K562 (cell line): Measurements from ENCODE around the gene ATP8B2. TPM values are rescaled to one million over a fixed set of nuclear protein-coding genes. Genes with fewer than 3 reads are reported as not detected.

ENCODE experiments used
- ATF1 ChIP-seq, 2 experiments: fragments of 450-650 bp in 1 of 2; IDR thresholded peaks; 2 replicates each; pipeline ENCODE4 v1.6.1; 2016; ENCODE audit warnings: missing compliant biosample characterization in 1 of 2, missing genetic modification characterization in 1 of 2
- CHCHD3 ChIP-seq: fragments of 250-450 bp; sonication (Bioruptor Pico); IDR thresholded peaks from 2 replicates; pipeline ENCODE4 v2.1.2; 2022; ENCODE audit warnings: mild to moderate bottlenecking
- FOXA3 ChIP-seq, 2 experiments: fragments of 450-650 bp in 1 of 2; sonication (generic) in 1 of 2; formaldehyde crosslinking; IDR thresholded peaks in 1 of 2; conservative IDR thresholded peaks in 1 of 2; 2 replicates each; pipeline versions ENCODE4 v1.4.0 to v1.8.0; 2020 to 2022; ENCODE audit warnings: mild to moderate bottlenecking in 2 of 2, missing genetic modification reagents in 1 of 2
- GABPA ChIP-seq: fragments of 200-800 bp; sonication (Bioruptor generic); conservative IDR thresholded peaks from 2 replicates; pipeline ENCODE4 v1.6.1; 2016; ENCODE audit warnings: low read depth, missing genetic modification characterization, missing compliant biosample characterization
- HDAC8 ChIP-seq: fragments of 450-650 bp; IDR thresholded peaks from 2 replicates; pipeline ENCODE4 v1.6.1; 2016; ENCODE audit warnings: mild to moderate bottlenecking, missing genetic modification characterization, moderate library complexity, missing compliant biosample characterization
- HMG20A ChIP-seq: fragments of 450-650 bp; formaldehyde crosslinking; conservative IDR thresholded peaks from 2 replicates; pipeline ENCODE4 v1.4.0; 2020; ENCODE audit warnings: mild to moderate bottlenecking, mixed read lengths
- HOXB6 ChIP-seq: fragments of 250-450 bp; sonication (Bioruptor Pico); IDR thresholded peaks from 2 replicates; pipeline ENCODE4 v1.5.1; 2022; ENCODE audit warnings: mild to moderate bottlenecking, borderline replicate concordance
- IRF2 ChIP-seq: sonication (generic); formaldehyde crosslinking; IDR thresholded peaks from 2 replicates; pipeline ENCODE4 v1.8.1; 2022; ENCODE audit warnings: mild to moderate bottlenecking, missing genetic modification reagents
- POLR3A ChIP-seq: IDR thresholded peaks from 2 replicates; pipeline ENCODE4 v1.6.1; 2011; ENCODE audit warnings: borderline replicate concordance, mild to moderate bottlenecking, moderate library complexity; ENCODE audit not compliant: insufficient read length, insufficient read depth; ENCODE audit errors: extremely low read depth
- RBM17 ChIP-seq: fragments of 200-400 bp; formaldehyde crosslinking; IDR thresholded peaks from 2 replicates; pipeline ENCODE4 v1.6.1; 2017; ENCODE audit warnings: low read depth, mild to moderate bottlenecking, low read length, borderline replicate concordance
- RBM39 ChIP-seq: fragments of 200-400 bp; formaldehyde crosslinking; optimal IDR thresholded peaks from 2 replicates; pipeline ENCODE3; 2018; ENCODE audit warnings: low read depth, low read length
- SIRT6 ChIP-seq: IDR thresholded peaks from one replicate; pipeline ENCODE4 v1.6.1; 2012; ENCODE audit warnings: low read depth, mild to moderate bottlenecking, control low read depth, inconsistent platforms, low read length, moderate library complexity
- ZBTB11 ChIP-seq, 3 experiments: fragments of 200-800 bp in 1 of 3; fragments of 250-450 bp in 1 of 3; fragments of 450-650 bp in 1 of 3; sonication (Bioruptor Pico) in 1 of 3; sonication (Bioruptor generic) in 1 of 3; formaldehyde crosslinking in 1 of 3; IDR thresholded peaks; 2 replicates each; pipeline versions ENCODE4 v1.6.1 to v1.8.0; 2016 to 2022; ENCODE audit warnings: mild to moderate bottlenecking in 2 of 3, missing genetic modification characterization in 2 of 3, missing compliant biosample characterization in 1 of 3, moderate library complexity in 1 of 3
- ZNF140 ChIP-seq: fragments of 250-450 bp; sonication (Bioruptor Pico); IDR thresholded peaks from 2 replicates; pipeline ENCODE4 v1.8.0; 2021; ENCODE audit warnings: moderate library complexity, mild to moderate bottlenecking, inconsistent platforms
- ZNF232 ChIP-seq: sonication (generic); formaldehyde crosslinking; IDR thresholded peaks from 2 replicates; pipeline ENCODE4 v1.8.0; 2022; ENCODE audit warnings: mild to moderate bottlenecking, missing genetic modification reagents
- ZNF280A ChIP-seq: fragments of 450-650 bp; IDR thresholded peaks from 2 replicates; pipeline ENCODE4 v1.6.1; 2018; ENCODE audit warnings: mild to moderate bottlenecking, low read depth; ENCODE audit not compliant: partially characterized antibody
- ZNF347 ChIP-seq: fragments of 450-650 bp; formaldehyde crosslinking; IDR thresholded peaks from 2 replicates; pipeline ENCODE4 v1.4.0; 2020; ENCODE audit warnings: low read depth, mild to moderate bottlenecking, moderate library complexity
- ZSCAN32 ChIP-seq: fragments of 450-650 bp; formaldehyde crosslinking; IDR thresholded peaks from 2 replicates; pipeline ENCODE4 v1.4.0; 2020; ENCODE audit warnings: mild to moderate bottlenecking, moderate library complexity
- polyA plus RNA-seq, 8 experiments: library from polyadenylated mRNA; depleted of rRNA in 4 of 8; stranded (reverse) in 5 of 8; unstranded in 3 of 8; fragments of >200 nt; fragmentation: Nextera tagmentation in 2 of 8; fragmentation: Illumina TruSeq in 1 of 8; extraction: Ambion mirVana in 2 of 8; extraction: Trizol in 1 of 8; gene quantifications; 2 replicates each; pipeline versions ENCODE4 v1.2.1 to v1.2.3, GENCODE V29; 2011 to 2014; ENCODE audit warnings: inconsistent platforms in 1 of 8, missing spikeins in 1 of 8
- total RNA-seq, 7 experiments: library from RNA; depleted of rRNA in 6 of 7; stranded (reverse); fragments of >200 nt in 6 of 7; fragmentation: Illumina TruSeq in 2 of 7; extraction: Trizol in 2 of 7; gene quantifications; 2 replicates each; pipeline versions ENCODE4 v1.2.1 to v1.2.3, GENCODE V29; 2011 to 2021; ENCODE audit warnings: low replicate concordance in 1 of 7
- TF ChIP-seq, protein P1 (sequence below): IDR thresholded peaks from 3 replicates; pipeline ENCODE4 v1.6.1; 2011; ENCODE audit warnings: borderline replicate concordance, mild to moderate bottlenecking; ENCODE audit not compliant: insufficient read length, insufficient read depth

Gene ATP8B2
- total and polyA plus RNA-seq, 9 of the 15 experiments (the other 6 are each of a cell fraction or from before 2014, with no cell fraction given), result 0.27 to 33.2 (median 18.4) TPM

- TF ChIP-seq RBM39 (no peak), FOXA3 (CRISPR knock-in tag; conservative IDR thresholded peaks at IDR 0.05 in 1 of 2, IDR thresholded peaks at IDR 0.05 in 1 of 2) (no peak), CHCHD3 (CRISPR knock-in tag) (no peak), ZNF140 (CRISPR knock-in tag) (no peak), ZNF280A (no peak), ZSCAN32 (CRISPR knock-in tag) (no peak), RBM17 (no peak), ZNF232 (no peak), HMG20A (CRISPR knock-in tag) (no peak), HDAC8 (tag) (no peak), ZBTB11 (CRISPR knock-in tag; IDR thresholded peaks at IDR 0.05) (no peak), ATF1 (CRISPR knock-in tag; IDR thresholded peaks at IDR 0.05) (no peak), ATF1 (tag; IDR thresholded peaks at IDR 0.05) (0 out of 2 replicates have a peak, but pooled peaks have one; percentile 25), POLR3A (no peak), SIRT6 (no peak), ZNF347 (CRISPR knock-in tag) (no peak), GABPA (tag) (peak; percentile 92), HOXB6 (no peak), IRF2 (no peak)
- TF ChIP-seq, protein P1, sequence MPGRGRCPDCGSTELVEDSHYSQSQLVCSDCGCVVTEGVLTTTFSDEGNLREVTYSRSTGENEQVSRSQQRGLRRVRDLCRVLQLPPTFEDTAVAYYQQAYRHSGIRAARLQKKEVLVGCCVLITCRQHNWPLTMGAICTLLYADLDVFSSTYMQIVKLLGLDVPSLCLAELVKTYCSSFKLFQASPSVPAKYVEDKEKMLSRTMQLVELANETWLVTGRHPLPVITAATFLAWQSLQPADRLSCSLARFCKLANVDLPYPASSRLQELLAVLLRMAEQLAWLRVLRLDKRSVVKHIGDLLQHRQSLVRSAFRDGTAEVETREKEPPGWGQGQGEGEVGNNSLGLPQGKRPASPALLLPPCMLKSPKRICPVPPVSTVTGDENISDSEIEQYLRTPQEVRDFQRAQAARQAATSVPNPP, result no peak
Measured at GRCh38 chr1:154324669-154325582, at the start of gene ATP8B2 (continued).
